ENCODE results near the gene OR2L13. TPM values are rescaled to one million over a fixed set of nuclear protein-coding genes. Genes with fewer than 3 reads are reported as not detected.

Gene OR2L13
- total RNA-seq, 1 experiment from 2014 or later = not detected

- Histone ChIP-seq H4K20me1 (ENCODE audit: insufficient read depth) (no peaks in the 10 kb centered on the region), H3K79me2 (ENCODE audit: insufficient read depth, low read length) (no peaks in the 10 kb centered on the region), H3K9ac (ENCODE audit: low read length) (no peak overlapping the region), H3K4me2 (ENCODE audit: low read length) (no peak overlapping the region), H3K27me3 (ENCODE audit: insufficient read depth, low read length) (no peaks in the 10 kb centered on the region), H3K9me2 (ENCODE audit: insufficient read depth) (no peaks in the 10 kb centered on the region), H3K4me3 (replicated peaks in 1 of 2; ENCODE audit: low read depth in 1 of 2, low read length in 2 of 2) (no peak overlapping the region), H3K27ac (ENCODE audit: low read depth, low read length) (no peak overlapping the region), H3K9me3 (ENCODE audit: control insufficient read depth in 1 of 2, insufficient read depth in 1 of 2, low read depth in 1 of 2, low read length in 2 of 2) (peaks cover 10 to 24% of the 10 kb centered on the region in 2 experiments; a peak in 2 of 4 replicates), H3K4me1 (ENCODE audit: control insufficient read depth in 1 of 2, insufficient read depth in 2 of 2, low read length in 2 of 2) (no peaks in the 10 kb centered on the region), H2AFZ (ENCODE audit: low read depth, low read length, poor library complexity, severe bottlenecking) (no peak overlapping the region), H3K36me3 (ENCODE audit: control insufficient read depth in 1 of 2, insufficient read depth in 2 of 2, low read length in 2 of 2) (no peaks in the 10 kb centered on the region)
- intact Hi-C loops (cut with micrococcal nuclease) = loop anchor here (10.0 kb wide), 1 partner anchor 48 kb away; no protein-coding TSS in a partner anchor
- TF ChIP-seq JUND (IDR thresholded peaks at IDR 0.05) = no peak
- TF ChIP-seq RAD21 (IDR thresholded peaks at IDR 0.05; ENCODE audit: low read depth) = no peak
- TF ChIP-seq FOSL1 (IDR thresholded peaks at IDR 0.05; ENCODE audit: low read depth) = no peak
- no peak for TF ChIP-seq ZBTB33 (IDR thresholded peaks at IDR 0.05; ENCODE audit: extremely low read depth, insufficient replicate concordance, low read length)
- no peak for TF ChIP-seq EZH2 (IDR thresholded peaks at IDR 0.05)
- no peak for TF ChIP-seq SIN3A (IDR thresholded peaks at IDR 0.05; ENCODE audit: low read depth)
- no peak for TF ChIP-seq SP1 (IDR thresholded peaks at IDR 0.05; ENCODE audit: low read depth)
- TF ChIP-seq CBX3 (IDR thresholded peaks at IDR 0.05; ENCODE audit: low read depth) = no peak
- TF ChIP-seq YY1 (IDR thresholded peaks at IDR 0.05; ENCODE audit: extremely low read depth, insufficient replicate concordance, low read depth, low read length) = no peak
- no peak for TF ChIP-seq SRF (IDR thresholded peaks at IDR 0.05; ENCODE audit: low read depth)
- TF ChIP-seq EZH2phosphoT487 (IDR thresholded peaks at IDR 0.05; ENCODE audit: borderline replicate concordance) = no peak
- no peak for TF ChIP-seq REST (IDR thresholded peaks at IDR 0.05; ENCODE audit: low read depth)
- TF ChIP-seq ATF3 (IDR thresholded peaks at IDR 0.05) = no peak
- TF ChIP-seq POLR2A (IDR thresholded peaks at IDR 0.05; ENCODE audit: borderline replicate concordance, extremely low read depth, insufficient read depth, insufficient read length) = no peak
- no peak for TF ChIP-seq ZFX (IDR thresholded peaks at IDR 0.05)
- TF ChIP-seq MAX (IDR thresholded peaks at IDR 0.05) = no peak
- TF ChIP-seq CTCF (IDR thresholded peaks at IDR 0.05 in 2 of 3, conservative IDR thresholded peaks at IDR 0.05 in 1 of 3; ENCODE audit: borderline replicate concordance in 1 of 3, insufficient read depth in 1 of 3, low read depth in 2 of 3, low read length in 2 of 3) = no peak
- CTCF ChIA-PET = no interaction called here
- RAD21 ChIA-PET (ENCODE audit: low non-redundant PET in 1 of 2, low total read pairs in 2 of 2, uncharacterized antibody in 2 of 2, unreplicated experiment in 2 of 2) = no interaction called here
- no TSS peak for BruUV-seq (replicated peaks)
- POLR2A ChIA-PET = no interaction called here
- no peak for DNase-seq (ENCODE audit: low read depth, low spot score)
- no peak for ATAC-seq
Measured at GRCh38 chr1:248102847-248103246, 7.9 kb downstream of the OR2L13 start.
